Measurements from ENCODE around the gene MMP23B. TPM values are rescaled to one million over a fixed set of nuclear protein-coding genes. Genes with fewer than 3 reads are reported as not detected.

MMP23B gene
- total RNA-seq, 4 donors from 2014 or later = 9.8 to 61.7 (median 18.5) TPM

DNA sequence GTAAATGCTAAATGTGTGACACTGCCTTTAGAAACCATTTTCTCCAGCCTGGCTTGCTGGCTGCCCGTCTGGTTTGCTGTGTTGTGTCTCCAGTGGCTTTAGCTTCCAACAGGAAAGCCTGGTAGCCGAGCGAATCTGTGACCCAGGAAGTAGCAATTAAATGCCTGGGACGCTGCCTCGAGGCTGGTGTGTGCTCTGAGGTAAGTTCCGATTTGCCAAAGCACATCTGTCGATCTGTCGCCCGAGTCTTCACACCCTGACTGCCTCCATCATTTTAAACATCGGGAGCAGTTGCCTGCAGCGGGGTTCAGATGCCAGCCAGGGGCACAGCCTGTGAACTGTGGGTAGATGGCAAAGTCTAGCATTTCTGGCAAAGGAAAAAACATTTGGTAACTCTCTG, 14.5 kb upstream of the MMP23B start:
- ATAC-seq (ENCODE audit: low FRiP score) (no peak), DNase-seq (ENCODE audit: low spot score) (no peak)
- TF ChIP-seq, protein P1, sequence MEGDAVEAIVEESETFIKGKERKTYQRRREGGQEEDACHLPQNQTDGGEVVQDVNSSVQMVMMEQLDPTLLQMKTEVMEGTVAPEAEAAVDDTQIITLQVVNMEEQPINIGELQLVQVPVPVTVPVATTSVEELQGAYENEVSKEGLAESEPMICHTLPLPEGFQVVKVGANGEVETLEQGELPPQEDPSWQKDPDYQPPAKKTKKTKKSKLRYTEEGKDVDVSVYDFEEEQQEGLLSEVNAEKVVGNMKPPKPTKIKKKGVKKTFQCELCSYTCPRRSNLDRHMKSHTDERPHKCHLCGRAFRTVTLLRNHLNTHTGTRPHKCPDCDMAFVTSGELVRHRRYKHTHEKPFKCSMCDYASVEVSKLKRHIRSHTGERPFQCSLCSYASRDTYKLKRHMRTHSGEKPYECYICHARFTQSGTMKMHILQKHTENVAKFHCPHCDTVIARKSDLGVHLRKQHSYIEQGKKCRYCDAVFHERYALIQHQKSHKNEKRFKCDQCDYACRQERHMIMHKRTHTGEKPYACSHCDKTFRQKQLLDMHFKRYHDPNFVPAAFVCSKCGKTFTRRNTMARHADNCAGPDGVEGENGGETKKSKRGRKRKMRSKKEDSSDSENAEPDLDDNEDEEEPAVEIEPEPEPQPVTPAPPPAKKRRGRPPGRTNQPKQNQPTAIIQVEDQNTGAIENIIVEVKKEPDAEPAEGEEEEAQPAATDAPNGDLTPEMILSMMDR (IDR thresholded peaks at IDR 0.05) = no peak

DNA sequence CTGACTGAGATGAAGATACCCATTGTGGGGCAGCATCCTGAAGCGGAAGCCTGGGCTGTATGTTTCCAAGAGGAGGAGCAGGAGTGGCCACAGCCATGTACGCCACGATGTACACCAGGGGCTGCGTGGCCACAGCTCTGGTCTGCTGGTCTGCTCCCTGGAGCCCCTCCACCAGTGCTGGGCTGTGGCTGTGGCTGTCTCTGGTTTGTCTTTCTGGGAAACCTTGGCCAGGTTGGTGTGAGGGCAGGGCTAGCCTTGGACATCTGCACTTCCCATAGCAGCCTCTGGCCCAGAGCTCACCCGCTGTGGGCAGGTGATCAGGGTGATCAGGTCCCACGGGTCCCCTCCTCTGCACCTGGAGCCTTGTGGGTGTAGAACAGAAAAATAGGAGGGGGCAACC, 14.0 kb upstream of the MMP23B start:
- TF ChIP-seq, protein P1 (IDR thresholded peaks at IDR 0.05) = no peak
- DNase-seq (ENCODE audit: low spot score) (no peak), ATAC-seq (ENCODE audit: low FRiP score) (no peak)

DNA sequence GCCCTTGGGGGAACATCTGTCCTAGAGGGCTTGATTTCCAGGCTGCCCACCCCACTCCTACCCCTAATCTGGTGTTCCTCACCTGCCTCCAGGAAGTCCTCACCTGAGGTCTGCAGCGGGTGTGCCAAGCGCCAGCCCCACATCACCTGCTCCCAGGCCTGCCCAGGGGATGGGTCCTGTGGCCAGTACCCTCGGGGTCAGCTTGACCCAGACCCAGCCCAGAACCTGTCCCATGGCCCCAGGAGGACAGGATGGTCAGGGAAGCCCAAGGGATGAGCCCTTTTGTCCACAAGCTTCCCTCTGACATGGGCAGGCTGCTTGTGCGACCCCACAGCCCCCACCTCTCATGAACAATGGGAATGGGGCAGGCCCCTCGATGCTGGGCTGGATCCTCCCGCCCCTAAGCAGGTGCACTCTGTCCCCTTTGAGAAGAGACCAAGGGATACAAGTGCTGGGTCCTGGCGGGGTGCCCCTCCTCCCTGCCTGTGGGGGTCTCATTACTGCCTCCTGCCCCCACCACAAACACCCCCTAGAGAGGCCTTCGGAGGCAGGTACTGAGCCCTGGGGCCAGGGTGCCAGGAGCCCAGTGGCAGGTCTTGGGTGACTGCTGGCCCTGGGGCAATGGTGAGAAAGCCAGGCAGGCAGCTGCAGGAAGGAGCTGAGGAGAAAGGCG, 13.4 kb upstream of the MMP23B start:
- ATAC-seq (ENCODE audit: low FRiP score) = no peak
- no peak for DNase-seq (ENCODE audit: low spot score)
- TF ChIP-seq, protein P1 (IDR thresholded peaks at IDR 0.05) = no peak

DNA sequence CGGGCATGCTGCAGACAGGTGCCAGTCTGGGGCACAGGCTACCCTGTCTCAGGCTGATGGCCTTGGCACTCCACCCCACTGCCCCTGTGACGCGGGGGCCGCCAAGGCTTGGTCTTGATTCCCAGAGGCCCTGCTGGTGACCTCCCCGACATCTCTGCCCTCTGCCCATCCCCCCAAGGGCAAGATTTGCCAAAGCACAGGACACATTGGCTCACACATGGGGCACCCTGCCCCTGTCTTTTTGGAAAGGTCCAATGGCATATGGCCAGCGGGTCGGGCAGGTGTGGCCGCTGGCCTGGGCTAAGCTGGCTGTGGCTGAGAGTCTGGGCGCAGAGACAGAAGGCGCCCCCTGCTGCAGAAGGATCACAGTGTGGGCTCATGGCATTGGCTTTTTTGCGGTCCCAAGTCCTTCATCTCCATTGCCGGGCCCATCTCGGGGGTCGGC, 12.0 kb upstream of the MMP23B start:
- DNase-seq (ENCODE audit: low spot score) (no peak), ATAC-seq (ENCODE audit: low FRiP score) (no peak)
- TF ChIP-seq, protein P1 (IDR thresholded peaks at IDR 0.05) = no peak

DNA sequence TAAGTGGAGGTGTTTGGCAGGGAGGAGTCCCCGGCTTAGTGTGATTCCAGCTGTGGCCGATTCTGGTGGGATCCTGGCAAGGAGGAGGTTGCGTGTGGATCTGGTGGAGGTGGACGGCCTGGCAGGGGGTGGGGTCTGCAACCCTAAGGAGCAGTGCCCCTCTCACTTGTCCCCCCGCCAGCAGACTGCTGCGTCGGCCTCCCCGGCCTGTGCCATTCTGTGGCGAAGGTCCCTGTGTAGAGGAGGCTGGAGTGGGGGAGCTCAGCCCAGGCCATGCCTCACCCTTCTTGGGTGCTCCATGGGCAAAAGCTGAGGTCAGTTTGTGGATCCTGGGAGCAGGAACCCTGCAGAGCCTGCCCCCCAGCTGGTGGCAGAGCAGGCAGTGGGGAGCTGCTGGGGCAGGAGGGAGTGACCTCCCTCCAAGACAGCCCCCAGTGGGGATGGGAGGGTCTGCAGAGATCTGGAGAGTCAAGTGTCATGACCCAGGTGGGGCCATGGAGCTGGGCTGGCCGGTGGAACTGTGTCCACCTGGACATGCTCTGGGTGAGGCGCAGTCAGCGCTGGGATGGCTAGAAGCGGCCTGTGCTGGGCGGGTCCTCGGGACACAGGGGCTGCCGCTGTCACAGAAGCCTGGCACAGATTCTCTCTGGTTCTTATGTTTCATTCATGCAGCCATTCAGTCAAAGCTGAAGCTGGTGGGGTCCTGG, 11.4 kb upstream of the MMP23B start:
- TF ChIP-seq, protein P1 (IDR thresholded peaks at IDR 0.05) = no peak
- ATAC-seq (ENCODE audit: low FRiP score) = no peak

DNA sequence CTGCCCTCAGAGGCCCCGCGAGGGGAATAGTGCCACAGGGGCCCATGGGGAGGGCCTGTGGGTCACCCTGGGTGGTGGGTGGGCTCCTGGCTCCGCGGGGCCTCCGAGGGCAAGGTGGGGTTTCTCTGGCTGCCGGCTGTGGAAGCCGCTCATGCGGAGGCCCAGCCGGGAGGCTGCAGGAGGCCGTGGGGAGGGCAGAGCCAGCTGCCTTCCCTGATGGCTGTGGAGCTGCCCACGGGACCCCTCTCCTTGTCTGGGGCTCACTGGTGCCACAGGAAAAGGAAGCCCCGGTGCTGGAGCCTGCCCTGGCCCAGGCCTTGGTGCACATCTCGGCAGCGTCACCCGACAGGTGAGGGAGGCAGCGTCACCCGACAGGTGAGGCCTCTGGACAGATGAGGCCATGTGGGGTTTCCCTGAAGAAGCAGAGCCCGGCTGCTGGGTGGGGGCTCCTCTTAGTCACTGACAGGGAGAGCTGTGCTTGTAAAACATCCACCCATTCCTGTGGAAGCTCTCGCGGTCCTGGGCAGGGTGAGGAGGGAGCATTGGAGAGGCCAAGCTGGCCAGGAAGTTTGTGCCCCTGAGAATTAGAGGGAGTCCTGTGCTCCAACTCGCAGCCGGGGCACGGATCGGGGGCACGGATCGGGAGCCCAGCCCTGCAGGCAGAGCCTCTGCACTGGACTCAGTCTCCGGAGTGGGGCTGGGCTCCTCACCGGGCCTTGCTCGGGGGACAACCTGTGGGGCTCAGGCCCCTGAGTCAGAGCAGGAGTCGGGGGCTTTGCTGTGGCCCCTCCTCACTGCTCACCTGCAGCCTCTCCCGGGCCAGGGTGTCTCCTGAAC, 10.6 kb upstream of the MMP23B start:
- DNase-seq (ENCODE audit: low spot score) (no peak), ATAC-seq (ENCODE audit: low FRiP score) (no peak)
- TF ChIP-seq, protein P1 (IDR thresholded peaks at IDR 0.05) = no peak

More for the DNA sequence above, 11.4 kb upstream of the MMP23B start:
- DNase-seq (ENCODE audit: low spot score) = no peak
